ENCODE measurements around the gene CANX.
"Not testable (repeated sequence)": the region's sequence is repeated elsewhere in the genome, so short reads cannot be mapped to it uniquely, and the experiment has no call there.

Gene CANX, protein sequence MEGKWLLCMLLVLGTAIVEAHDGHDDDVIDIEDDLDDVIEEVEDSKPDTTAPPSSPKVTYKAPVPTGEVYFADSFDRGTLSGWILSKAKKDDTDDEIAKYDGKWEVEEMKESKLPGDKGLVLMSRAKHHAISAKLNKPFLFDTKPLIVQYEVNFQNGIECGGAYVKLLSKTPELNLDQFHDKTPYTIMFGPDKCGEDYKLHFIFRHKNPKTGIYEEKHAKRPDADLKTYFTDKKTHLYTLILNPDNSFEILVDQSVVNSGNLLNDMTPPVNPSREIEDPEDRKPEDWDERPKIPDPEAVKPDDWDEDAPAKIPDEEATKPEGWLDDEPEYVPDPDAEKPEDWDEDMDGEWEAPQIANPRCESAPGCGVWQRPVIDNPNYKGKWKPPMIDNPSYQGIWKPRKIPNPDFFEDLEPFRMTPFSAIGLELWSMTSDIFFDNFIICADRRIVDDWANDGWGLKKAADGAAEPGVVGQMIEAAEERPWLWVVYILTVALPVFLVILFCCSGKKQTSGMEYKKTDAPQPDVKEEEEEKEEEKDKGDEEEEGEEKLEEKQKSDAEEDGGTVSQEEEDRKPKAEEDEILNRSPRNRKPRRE

DNA sequence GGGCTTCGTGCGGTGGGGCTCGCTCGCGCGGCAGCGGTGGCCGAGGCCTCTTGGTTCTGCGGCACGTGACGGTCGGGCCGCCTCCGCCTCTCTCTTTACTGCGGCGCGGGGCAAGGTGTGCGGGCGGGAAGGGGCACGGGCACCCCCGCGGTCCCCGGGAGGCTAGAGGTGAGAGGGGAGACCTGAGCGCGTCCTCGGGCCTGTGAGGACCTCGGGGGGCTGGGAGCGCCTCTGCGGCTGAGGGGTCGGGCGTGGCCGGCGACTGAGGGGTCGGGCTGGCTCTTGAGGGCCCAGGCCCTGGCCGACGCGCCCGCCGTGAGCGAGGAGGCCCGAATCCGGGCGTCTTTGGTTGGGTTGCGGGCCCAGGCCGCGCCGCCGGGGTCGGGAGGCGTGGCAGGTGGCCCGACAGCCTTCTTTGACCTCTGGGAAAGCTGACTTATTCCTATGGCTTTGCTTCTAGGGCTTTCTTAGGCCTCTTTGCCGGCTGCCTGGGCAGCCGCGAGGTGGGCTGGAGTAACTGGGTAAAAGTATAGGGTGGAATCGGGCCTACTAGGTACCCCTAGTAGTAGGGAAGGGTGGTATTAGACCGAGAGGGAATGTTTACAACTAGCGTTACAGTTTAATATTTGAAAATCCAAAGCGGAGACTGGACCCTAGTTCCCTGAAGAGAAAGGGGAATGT lies at the start of gene CANX:
Gene CANX, plus strand, starts transcription at position 33 of the 681 bp plus-strand sequence. CDS start 6,715 bp downstream, outside the sequence.
- peak in 1 of 2 donors; percentile 13 for DNase-seq (ENCODE audit: low read depth in 2 of 2)

DNA sequence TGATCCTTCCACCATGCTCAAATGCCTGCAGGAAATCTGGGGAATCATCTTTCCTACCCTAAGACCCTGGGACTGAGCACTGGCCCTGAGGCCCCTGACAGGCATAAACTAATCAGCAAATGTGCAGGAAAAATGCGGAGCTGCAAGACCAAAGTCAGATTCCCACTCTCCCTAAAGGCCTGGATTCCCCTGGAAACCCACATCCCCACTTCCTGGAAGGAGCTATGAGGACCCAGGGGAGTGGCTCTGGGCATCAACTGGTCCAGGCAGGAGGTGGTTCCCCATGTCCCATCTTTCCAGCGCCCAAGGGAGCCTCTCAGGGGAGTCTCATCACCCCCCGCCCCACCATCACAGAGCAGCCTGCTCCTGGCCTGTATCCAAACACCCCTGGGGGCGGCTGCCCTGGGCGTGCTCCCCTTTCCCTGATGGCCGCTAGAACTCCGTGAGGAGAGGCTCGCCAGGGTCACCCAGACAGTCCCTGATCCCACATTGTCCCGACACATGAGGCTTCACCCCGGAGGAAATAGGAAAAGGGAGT lies 49.5 kb upstream of the CANX start:
- DNase-seq (ENCODE audit: low read depth in 2 of 2), result not testable (repeated sequence)

DNA sequence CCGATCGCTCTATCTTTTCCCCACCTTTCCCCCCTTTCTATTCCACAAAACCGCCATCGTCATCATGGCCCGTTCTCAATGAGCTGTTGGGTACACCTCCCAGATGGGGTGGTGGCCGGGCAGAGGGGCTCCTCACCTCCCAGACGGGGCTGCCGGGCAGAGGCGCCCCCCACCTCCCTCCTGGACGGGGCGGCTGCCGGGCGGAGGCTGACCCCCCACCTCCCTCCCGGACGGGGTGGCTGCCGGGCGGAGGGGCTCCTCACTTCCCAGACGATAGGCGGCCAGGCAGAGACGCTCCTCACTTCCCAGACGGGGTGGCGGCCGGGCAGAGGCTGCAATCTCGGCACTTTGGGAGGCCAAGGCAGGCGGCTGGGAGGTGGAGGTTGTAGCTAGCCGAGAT lies 48.5 kb upstream of the CANX start:
- DNase-seq (ENCODE audit: low read depth in 2 of 2), result not testable (repeated sequence)

DNA sequence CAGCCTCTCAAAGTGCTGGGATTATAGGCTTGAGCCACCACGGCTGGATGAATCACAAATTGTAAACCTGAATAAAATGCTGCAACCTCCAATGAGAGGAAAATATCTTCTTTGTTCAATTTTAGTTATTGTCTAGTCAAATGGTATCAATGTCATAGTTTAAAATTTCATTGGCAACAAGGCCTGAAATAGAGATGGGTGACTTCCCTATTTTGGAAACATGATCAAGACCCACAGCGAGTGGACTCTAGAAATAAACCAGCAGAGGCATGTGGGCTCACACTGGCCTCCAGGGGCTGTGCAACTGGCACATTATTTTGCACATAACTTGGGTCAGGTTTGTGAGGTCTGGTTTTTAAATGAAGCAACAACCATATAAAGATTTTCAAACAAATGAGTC lies 45.6 kb upstream of the CANX start:
- not testable (repeated sequence) for DNase-seq (ENCODE audit: low read depth in 2 of 2)

DNA sequence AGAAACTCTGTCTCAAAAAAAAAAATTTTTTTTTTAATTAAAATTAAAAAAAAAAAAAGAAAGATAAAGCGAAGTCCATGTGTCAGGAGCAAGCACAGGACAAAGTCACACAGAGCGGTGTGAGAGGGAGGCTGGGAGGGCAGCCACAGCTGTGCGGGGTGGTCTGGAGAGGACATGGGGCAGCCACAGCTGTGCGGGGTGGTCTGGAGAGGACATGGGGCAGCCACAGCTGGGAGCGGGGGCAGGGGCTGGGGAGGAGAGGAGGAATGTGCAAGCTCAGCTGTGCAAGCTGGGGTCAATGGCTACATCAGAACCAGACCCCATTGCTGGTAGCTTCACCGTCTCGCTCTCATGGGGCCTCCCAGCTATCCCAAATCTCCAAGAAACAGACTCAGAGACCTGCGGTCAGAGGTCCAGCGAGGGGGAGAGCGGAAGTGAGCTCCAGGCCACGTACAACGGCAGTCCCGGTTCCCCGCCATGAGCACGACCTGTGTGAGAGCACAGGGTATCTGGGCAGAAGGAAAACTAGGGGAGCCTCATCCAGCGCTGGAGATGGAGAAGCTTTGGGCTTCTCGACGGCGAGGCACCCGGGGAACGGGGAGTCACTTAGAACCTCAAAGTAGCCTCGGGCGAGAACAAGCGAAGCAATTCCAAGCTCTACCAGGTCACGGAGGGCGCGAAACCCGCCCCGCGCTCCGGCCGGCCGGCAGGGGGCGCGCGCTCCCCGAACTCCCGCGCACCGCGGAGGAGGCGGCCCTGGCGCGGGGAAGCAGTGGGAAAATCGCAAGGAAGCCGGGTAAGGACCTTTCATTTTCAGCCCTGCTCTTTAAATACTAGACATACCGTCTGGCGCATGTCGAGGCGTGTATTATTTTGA lies 41.2 kb upstream of the CANX start:
- not testable (repeated sequence) for DNase-seq (ENCODE audit: low read depth in 2 of 2)

- DNase-seq (ENCODE audit: low read depth in 2 of 2), result not testable (repeated sequence)
Measured at GRCh38 chr5:179658179-179658856, 40.4 kb upstream of the CANX start.

- DNase-seq (ENCODE audit: low read depth in 2 of 2), result not testable (repeated sequence)
Measured at GRCh38 chr5:179661647-179662046, 37.1 kb upstream of the CANX start.

- DNase-seq (ENCODE audit: low read depth in 2 of 2), result peak in 1 of 2 donors; percentile 32
Measured at GRCh38 chr5:179668391-179668790, 30.4 kb upstream of the CANX start.

DNA sequence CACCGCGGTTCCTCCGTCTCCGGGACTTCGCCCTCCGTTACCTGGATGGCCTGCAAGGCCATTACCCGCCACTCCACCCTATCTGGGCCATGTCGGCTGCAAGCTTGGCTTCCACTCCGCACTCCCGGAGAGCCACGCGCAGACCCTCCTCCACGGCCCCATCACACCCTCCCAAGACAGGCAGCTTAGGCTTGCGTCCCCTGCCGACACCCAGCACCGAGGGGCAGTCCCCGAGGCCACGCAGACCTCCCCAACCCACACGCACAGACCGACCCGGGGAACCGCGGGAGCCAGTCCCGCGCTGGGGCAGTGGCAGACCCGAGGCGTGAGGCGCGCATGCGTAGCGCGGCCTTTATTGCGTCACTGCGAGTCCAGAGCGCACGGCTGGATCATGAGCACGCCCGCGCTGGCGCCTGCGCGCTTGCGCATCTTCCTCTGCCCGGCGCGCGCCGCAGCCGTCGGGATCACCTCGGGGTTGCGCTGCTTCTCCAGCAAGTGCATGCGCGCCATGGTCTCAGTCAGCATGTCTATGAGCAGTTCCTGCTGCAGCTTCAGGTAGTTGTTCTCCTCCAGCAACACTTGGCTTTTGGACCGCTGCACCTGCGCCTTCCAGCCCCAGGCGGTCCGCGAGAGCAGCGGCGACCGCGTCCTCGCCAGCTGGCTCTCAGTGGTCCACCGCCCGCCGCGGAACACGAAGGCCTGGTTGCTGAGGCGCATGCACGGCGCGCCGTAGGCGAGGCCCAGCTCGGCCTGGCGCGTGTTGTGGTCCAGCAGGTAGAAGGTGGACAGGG lies 20.3 kb upstream of the CANX start:
- DNase-seq (ENCODE audit: low read depth in 2 of 2), result peak; percentile 89 to 92

GRCh38 chr5:179679014-179679674 lies 19.6 kb upstream of the CANX start:
- peak; percentile 58 to 68 for DNase-seq (ENCODE audit: low read depth in 2 of 2)

DNA sequence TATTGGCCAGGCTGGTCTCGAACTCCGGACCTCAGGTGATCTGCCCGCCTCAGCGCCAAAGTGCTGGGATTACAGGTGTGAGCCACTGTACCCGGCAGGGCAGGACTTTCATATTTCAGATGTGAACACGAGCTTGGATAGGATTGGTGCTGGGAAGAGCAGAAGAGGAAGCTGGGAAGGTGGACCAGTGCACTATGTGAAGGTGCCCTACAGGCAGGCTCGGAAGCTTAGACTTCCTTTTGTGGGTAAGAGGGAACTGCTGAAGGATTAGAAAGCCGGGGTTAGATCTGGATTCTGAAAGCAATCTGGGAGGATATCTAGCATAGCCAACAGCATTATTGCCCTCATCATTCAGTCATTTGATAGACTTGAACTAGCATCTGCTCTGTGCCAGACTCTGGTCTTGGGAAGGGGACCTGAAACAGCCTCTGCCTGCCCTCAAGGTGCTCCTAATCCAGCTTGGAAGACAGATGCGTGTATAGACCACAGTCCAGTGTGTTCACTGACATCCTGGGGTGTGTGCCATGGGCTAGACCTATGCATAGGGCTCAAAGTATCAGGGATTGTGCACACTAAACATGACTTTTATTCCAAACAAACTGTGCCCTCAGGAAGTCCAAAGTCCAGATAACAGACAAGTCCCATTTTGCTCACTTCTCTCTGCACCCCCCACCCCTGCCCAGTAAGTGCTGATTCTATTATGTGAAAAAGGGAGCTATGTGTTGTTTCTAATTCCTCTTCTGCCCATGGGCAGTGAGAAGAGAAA lies 18.6 kb upstream of the CANX start:
- DNase-seq (ENCODE audit: low read depth in 2 of 2), result no peak

GRCh38 chr5:179680780-179681401 lies 17.9 kb upstream of the CANX start, which contains the start of gene CBY3:
Gene CBY3 (minus strand): TSS chr5:179681034. CDS start chr5:179680918, 116 bp downstream.
- no peak for DNase-seq (ENCODE audit: low read depth in 2 of 2)

GRCh38 chr5:179689212-179689611 lies 9.6 kb upstream of the CANX start:
- DNase-seq (ENCODE audit: low read depth in 2 of 2), result not testable (repeated sequence)

- DNase-seq (ENCODE audit: low read depth in 2 of 2), result no peak
Measured at GRCh38 chr5:179694561-179694960, 4.2 kb upstream of the CANX start.

DNA sequence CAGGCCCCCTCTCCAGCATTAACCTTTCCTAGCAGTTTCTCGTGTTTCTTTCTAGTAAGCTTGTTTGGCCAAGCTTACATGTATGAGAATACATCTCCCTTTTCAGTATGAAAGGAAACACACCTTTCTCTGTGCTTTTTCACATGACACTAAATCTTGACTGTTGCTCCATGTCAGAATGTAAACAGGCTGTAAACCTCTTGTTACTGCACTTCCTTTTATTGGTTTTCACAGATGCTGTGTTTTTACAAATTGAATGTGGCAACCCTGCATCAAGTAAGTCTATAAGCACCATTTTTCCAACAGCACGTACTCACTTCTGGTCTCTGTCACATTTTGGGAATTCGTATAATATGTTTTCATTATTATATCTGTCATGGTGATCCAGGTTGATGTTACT lies 2.2 kb upstream of the CANX start:
- DNase-seq (ENCODE audit: low read depth in 2 of 2), result no peak

DNA sequence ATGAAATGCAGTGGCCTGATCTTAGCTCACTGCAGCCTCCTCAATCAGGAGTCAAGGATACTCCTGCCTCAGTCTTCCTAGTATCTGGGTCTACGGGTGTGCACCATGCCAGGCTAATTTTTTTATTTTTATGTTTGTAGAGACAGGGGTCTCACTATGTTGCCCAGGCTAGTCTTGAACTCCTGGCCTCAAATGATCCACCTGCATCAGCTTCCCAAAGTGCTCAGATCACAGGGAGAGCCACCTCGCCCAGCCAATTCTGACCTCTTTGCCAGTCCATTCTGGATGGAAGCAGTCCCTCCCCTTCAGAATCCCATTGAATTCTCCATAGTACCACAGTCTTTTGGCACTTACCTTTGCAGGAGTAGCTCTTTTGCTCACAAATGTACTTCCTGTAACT lies 1.7 kb upstream of the CANX start:
- no peak for DNase-seq (ENCODE audit: low read depth in 2 of 2)

DNA sequence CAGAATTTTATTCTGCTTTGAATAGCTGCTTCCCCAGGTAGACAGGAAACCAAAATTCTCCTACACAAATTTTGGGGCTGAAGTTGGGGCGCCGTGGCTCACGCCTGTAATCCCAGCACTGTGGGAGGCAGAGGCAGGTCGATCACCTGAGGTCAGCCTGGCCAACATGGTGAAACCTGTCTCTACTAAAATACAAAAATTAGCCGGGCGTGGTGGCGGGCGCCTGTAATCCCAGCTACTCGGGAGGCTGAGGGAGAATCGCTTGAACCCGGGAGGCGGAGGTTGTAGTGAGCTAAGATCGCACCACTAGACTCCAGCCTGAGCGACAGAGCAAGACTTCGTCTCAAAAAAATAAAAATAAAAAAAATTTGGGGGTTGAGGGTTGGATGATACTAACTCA lies 1.2 kb upstream of the CANX start:
- not testable (repeated sequence) for DNase-seq (ENCODE audit: low read depth in 2 of 2)
